ENCODE results near the gene TWSG1.

GRCh38 chr18:9392726-9393125 lies 58.2 kb downstream of the TWSG1 start:
- TF ChIP-seq POLR2A (IDR thresholded peaks at IDR 0.05) (no peak), POLR2AphosphoS5 (IDR thresholded peaks at IDR 0.05; ENCODE audit: insufficient read depth in 1 of 2, low read depth in 1 of 2) (no peak)
- TF ChIP-seq, protein P1, sequence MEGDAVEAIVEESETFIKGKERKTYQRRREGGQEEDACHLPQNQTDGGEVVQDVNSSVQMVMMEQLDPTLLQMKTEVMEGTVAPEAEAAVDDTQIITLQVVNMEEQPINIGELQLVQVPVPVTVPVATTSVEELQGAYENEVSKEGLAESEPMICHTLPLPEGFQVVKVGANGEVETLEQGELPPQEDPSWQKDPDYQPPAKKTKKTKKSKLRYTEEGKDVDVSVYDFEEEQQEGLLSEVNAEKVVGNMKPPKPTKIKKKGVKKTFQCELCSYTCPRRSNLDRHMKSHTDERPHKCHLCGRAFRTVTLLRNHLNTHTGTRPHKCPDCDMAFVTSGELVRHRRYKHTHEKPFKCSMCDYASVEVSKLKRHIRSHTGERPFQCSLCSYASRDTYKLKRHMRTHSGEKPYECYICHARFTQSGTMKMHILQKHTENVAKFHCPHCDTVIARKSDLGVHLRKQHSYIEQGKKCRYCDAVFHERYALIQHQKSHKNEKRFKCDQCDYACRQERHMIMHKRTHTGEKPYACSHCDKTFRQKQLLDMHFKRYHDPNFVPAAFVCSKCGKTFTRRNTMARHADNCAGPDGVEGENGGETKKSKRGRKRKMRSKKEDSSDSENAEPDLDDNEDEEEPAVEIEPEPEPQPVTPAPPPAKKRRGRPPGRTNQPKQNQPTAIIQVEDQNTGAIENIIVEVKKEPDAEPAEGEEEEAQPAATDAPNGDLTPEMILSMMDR (IDR thresholded peaks at IDR 0.05), result no peak

Measured in vagina (tissue), 2 donors.